PC-3 (cell line): ENCODE results near the gene SNCA. TPM values are rescaled to one million over a fixed set of nuclear protein-coding genes. Genes with fewer than 3 reads are reported as not detected.

Experiments
- ATAC-seq: fragments of 200-7000 bp; cut with Tn5 transposase; 2 replicates; pipeline ENCODE4 v1.9.1; 2020; ENCODE audit warnings: mild to moderate bottlenecking, moderate library complexity
- BruUV-seq: library from RNA; stranded (reverse); fragments of 400-500 nt; replicated peaks from 2 replicates; lab custom pipeline; 2021; lab: Mats Ljungman, UMichigan
- CTCF ChIA-PET: fragments of 300-600 bp; sonication (Branson Sonifier 250); formaldehyde crosslinking; loops from one replicate; lab custom pipeline; 2022; ENCODE audit warnings: antibody characterized with exemption; lab: Charles Lee
- POLR2A ChIA-PET: fragments of 300-600 bp; sonication (Branson Sonifier 250); formaldehyde crosslinking; loops from one replicate; lab custom pipeline; 2022; ENCODE audit warnings: antibody characterized with exemption; ENCODE audit not compliant: unreplicated experiment; lab: Charles Lee
- DNase-seq: peaks from one replicate; pipeline ENCODE4 v3.0.0-alpha.2; 2015
- H2AFZ ChIP-seq: fragments of 300-600 bp; sonication (generic); 2 replicates; pipeline ENCODE4 v1.6.0; 2016; ENCODE audit warnings: antibody characterized with exemption, low read length
- H3F3A ChIP-seq: fragments of 300-600 bp; sonication (generic); one replicate; pipeline ENCODE4 v1.6.0; 2017; ENCODE audit warnings: antibody characterized with exemption, low read length, control low read depth, mild to moderate bottlenecking; ENCODE audit not compliant: unreplicated experiment
- H3K27ac ChIP-seq: fragments of 300-600 bp; sonication (generic); 2 replicates; pipeline ENCODE4 v1.5.1; 2016; ENCODE audit warnings: mild to moderate bottlenecking, low read length
- H3K27me3 ChIP-seq: fragments of 300-600 bp; sonication (generic); 2 replicates; pipeline ENCODE4 v1.6.1; 2016; ENCODE audit warnings: low read length, mixed read lengths
- H3K36me3 ChIP-seq: fragments of 300-600 bp; sonication (generic); 2 replicates; pipeline ENCODE4 v1.6.1; 2016; ENCODE audit warnings: low read depth, mixed run types, low read length, mixed read lengths
- H3K4me1 ChIP-seq: fragments of 300-600 bp; sonication (generic); 2 replicates; pipeline ENCODE4 v1.5.1; 2016; ENCODE audit warnings: low read length; ENCODE audit not compliant: insufficient read depth
- H3K4me2 ChIP-seq: fragments of 300-600 bp; sonication (generic); 2 replicates; pipeline ENCODE4 v1.6.0; 2016; ENCODE audit warnings: low read length
- H3K4me3 ChIP-seq: fragments of 300-600 bp; sonication (generic); 2 replicates; pipeline ENCODE4 v1.5.1; 2016; ENCODE audit warnings: mild to moderate bottlenecking, low read length, mixed read lengths
- H3K79me2 ChIP-seq: fragments of 300-600 bp; sonication (generic); 2 replicates; pipeline ENCODE4 v1.6.1; 2017; ENCODE audit warnings: low read length, mixed read lengths
- H3K9ac ChIP-seq: fragments of 300-600 bp; sonication (generic); 2 replicates; pipeline ENCODE4 v1.6.0; 2016; ENCODE audit warnings: mild to moderate bottlenecking, low read length
- H3K9me2 ChIP-seq: fragments of 300-600 bp; sonication (generic); replicated peaks from 2 replicates; pipeline ENCODE4 v1.6.1; 2016; ENCODE audit warnings: mixed run types, low read length, mixed read lengths
- H3K9me3 ChIP-seq: fragments of 300-600 bp; sonication (generic); 2 replicates; pipeline ENCODE4 v1.6.1; 2016; ENCODE audit warnings: low read length, mixed read lengths
- H4K20me1 ChIP-seq: fragments of 300-600 bp; sonication (generic); 2 replicates; pipeline ENCODE4 v1.6.1; 2016; ENCODE audit warnings: low read length, mixed read lengths
- CTCF ChIP-seq: fragments of 300-600 bp; sonication (generic); conservative IDR thresholded peaks from 2 replicates; pipeline ENCODE4 v1.5.1; 2017; ENCODE audit warnings: antibody characterized with exemption, low read depth, mild to moderate bottlenecking, low read length
- EZH2 ChIP-seq: fragments of 300-600 bp; sonication (generic); IDR thresholded peaks from one replicate; pipeline ENCODE4 v1.6.1; 2017; ENCODE audit warnings: antibody characterized with exemption, mild to moderate bottlenecking, low read length; ENCODE audit not compliant: unreplicated experiment
- EZH2phosphoT487 ChIP-seq: fragments of 300-600 bp; sonication (generic); IDR thresholded peaks from 2 replicates; pipeline ENCODE4 v1.6.1; 2018; ENCODE audit warnings: mild to moderate bottlenecking, antibody characterized with exemption, low read length, borderline replicate concordance
- intact Hi-C: fragments of 100-400 bp; cut with micrococcal nuclease; formaldehyde crosslinking; loops from 2 replicates; pipeline ENCODE4 v1.9.0; 2023
- total RNA-seq: library from RNA; depleted of rRNA; stranded (reverse); fragments of >200 nt; gene quantifications from 2 replicates; pipeline ENCODE4 v1.2.3, GENCODE V29; 2014

The SNCA gene
- total RNA-seq, 1 experiment from 2014 or later = 1.2 TPM

- intact Hi-C loops = no loop called here
- Histone ChIP-seq H3K9ac (no peak overlapping the region), H2AFZ (no peak overlapping the region), H3K27ac (no peak overlapping the region), H3K9me2 (no peaks in the 10 kb centered on the region), H3K27me3 (peaks cover 39% of the 10 kb centered on the region), H3F3A (no peaks in the 10 kb centered on the region), H3K4me3 (no peak overlapping the region), H3K4me1 (no peaks in the 10 kb centered on the region), H3K4me2 (no peak overlapping the region), H3K79me2 (no peaks in the 10 kb centered on the region), H3K9me3 (no peaks in the 10 kb centered on the region), H4K20me1 (no peaks in the 10 kb centered on the region), H3K36me3 (no peaks in the 10 kb centered on the region)
- no peak for DNase-seq
- TF ChIP-seq CTCF (no peak), EZH2 (no peak), EZH2phosphoT487 (no peak)
- CTCF ChIA-PET = no interaction called here
- ATAC-seq = no peak
- no TSS peak for BruUV-seq
- POLR2A ChIA-PET = no interaction called here
Measured at GRCh38 chr4:89716893-89717292, 120.1 kb downstream of the SNCA start.

GRCh38 chr4:89715631-89716030 is 121.3 kb downstream of the SNCA start:
- no peak for DNase-seq
- Histone ChIP-seq H3K9me2 (no peaks in the 10 kb centered on the region), H3K9ac (no peak overlapping the region), H3K27me3 (peaks cover 39% of the 10 kb centered on the region), H3F3A (no peaks in the 10 kb centered on the region), H3K79me2 (no peaks in the 10 kb centered on the region), H2AFZ (no peak overlapping the region), H4K20me1 (no peaks in the 10 kb centered on the region), H3K4me2 (no peak overlapping the region), H3K9me3 (no peaks in the 10 kb centered on the region), H3K27ac (no peak overlapping the region), H3K36me3 (no peaks in the 10 kb centered on the region), H3K4me1 (no peaks in the 10 kb centered on the region), H3K4me3 (no peak overlapping the region)
- no TSS peak for BruUV-seq
- ChIA-PET POLR2A (no interaction called here), CTCF (no interaction called here)
- intact Hi-C loops = no loop called here
- TF ChIP-seq EZH2phosphoT487 = no peak
- TF ChIP-seq CTCF = no peak
- no peak for TF ChIP-seq EZH2
- no peak for ATAC-seq

GRCh38 chr4:89712827-89713226 is 124.1 kb downstream of the SNCA start:
- Histone ChIP-seq H3K4me1 (no peaks in the 10 kb centered on the region), H3K27me3 (peaks cover 34% of the 10 kb centered on the region), H3K79me2 (no peaks in the 10 kb centered on the region), H3K4me2 (no peak overlapping the region), H3K9ac (no peak overlapping the region), H2AFZ (no peak overlapping the region), H3K36me3 (no peaks in the 10 kb centered on the region), H4K20me1 (no peaks in the 10 kb centered on the region), H3K9me2 (no peaks in the 10 kb centered on the region), H3K4me3 (no peak overlapping the region), H3K27ac (no peak overlapping the region), H3F3A (no peaks in the 10 kb centered on the region), H3K9me3 (no peaks in the 10 kb centered on the region)
- ChIA-PET POLR2A (no interaction called here), CTCF (no interaction called here)
- BruUV-seq = no TSS peak
- DNase-seq = no peak
- TF ChIP-seq EZH2phosphoT487 = no peak
- TF ChIP-seq CTCF = no peak
- no peak for TF ChIP-seq EZH2
- intact Hi-C loops = no loop called here
- ATAC-seq = no peak
